ENCODE measurements around the gene ZNF668. TPM values are rescaled to one million over a fixed set of nuclear protein-coding genes. Genes with fewer than 3 reads are reported as not detected.

Gene ZNF668
- total and polyA plus RNA-seq, 2 donors (not counting 1 experiment from before 2014, with no cell fraction given): 5.8 to 12.0 TPM

GRCh38 chr16:31083081-31083480 is 9.0 kb upstream of the ZNF668 start:
- no peak for TF ChIP-seq CTCF (IDR thresholded peaks at IDR 0.05)
- no peak for TF ChIP-seq EZH2 (IDR thresholded peaks at IDR 0.05; ENCODE audit: borderline replicate concordance, insufficient read depth, low read depth, low read length, poor library complexity, severe bottlenecking)
- Histone ChIP-seq H3K4me2 (replicated peaks; ENCODE audit: low read depth, low read length, poor library complexity, severe bottlenecking) (no peak overlapping the region), H3K36me3 (replicated peaks in 1 of 2; ENCODE audit: control extremely low read depth in 1 of 2, control insufficient read depth in 1 of 2, extremely low read depth in 1 of 2, insufficient read depth in 2 of 2, low read length in 1 of 2) (peaks cover 0 to 51% of the 10 kb centered on the region in 2 experiments), H3K4me1 (ENCODE audit: control insufficient read depth in 2 of 2, insufficient read depth in 2 of 2, low read length in 2 of 2) (peaks cover 0 to 4% of the 10 kb centered on the region in 2 donors), H3K9me3 (ENCODE audit: control extremely low read depth in 1 of 3, control insufficient read depth in 2 of 3, insufficient read depth in 1 of 3, low read length in 2 of 3) (no peaks in the 10 kb centered on the region), H3K9ac (ENCODE audit: low read length) (no peak overlapping the region), H3K79me2 (ENCODE audit: control insufficient read depth, insufficient read depth, low read length) (peaks cover 55% of the 10 kb centered on the region), H3K27me3 (replicated peaks in 1 of 4; ENCODE audit: control extremely low read depth in 1 of 4, control insufficient read depth in 3 of 4, insufficient read depth in 4 of 4, low read length in 3 of 4) (no peaks in the 10 kb centered on the region), H3K4me3 (ENCODE audit: control extremely low read depth in 1 of 5, extremely low read depth in 1 of 5, insufficient read depth in 1 of 5, low read depth in 2 of 5, low read length in 4 of 5) (no peak overlapping the region), H4K20me1 (ENCODE audit: control insufficient read depth, insufficient read depth, low read length, poor library complexity, severe bottlenecking) (peaks cover 63% of the 10 kb centered on the region), H2AFZ (ENCODE audit: insufficient read depth, low read depth, low read length, poor library complexity, severe bottlenecking) (no peak overlapping the region), H3K27ac (ENCODE audit: low read length in 2 of 2) (no peak overlapping the region)
- POLR2A ChIA-PET: no interaction called here
- Mint-ChIP-seq H3K27me3 (no peaks in the 10 kb centered on the region), H3K4me3 (no peak overlapping the region), H3K4me1 (peaks cover 10% of the 10 kb centered on the region), H3K27ac (no peak overlapping the region), H3K9me3 (ENCODE audit: insufficient read depth) (no peaks in the 10 kb centered on the region)
- DNase-seq (no peak), ATAC-seq (ENCODE audit: low read depth) (no peak)
- WGBS (ENCODE audit: insufficient coverage): no CpG with 5 or more reads among the region's 9 CpGs
- CTCF ChIA-PET: no interaction called here
- intact Hi-C loops (cut with micrococcal nuclease): no loop called here

GRCh38 chr16:31082368-31083045 is 8.5 kb upstream of the ZNF668 start:
- Mint-ChIP-seq H3K27ac (no peak overlapping the region), H3K4me1 (peaks cover 14% of the 10 kb centered on the region), H3K27me3 (no peaks in the 10 kb centered on the region), H3K9me3 (ENCODE audit: insufficient read depth) (no peaks in the 10 kb centered on the region), H3K4me3 (no peak overlapping the region)
- Histone ChIP-seq H4K20me1 (ENCODE audit: control insufficient read depth, insufficient read depth, low read length, poor library complexity, severe bottlenecking) (peaks cover 69% of the 10 kb centered on the region), H3K79me2 (ENCODE audit: control insufficient read depth, insufficient read depth, low read length) (peaks cover 60% of the 10 kb centered on the region), H3K4me2 (replicated peaks; ENCODE audit: low read depth, low read length, poor library complexity, severe bottlenecking) (no peak overlapping the region), H2AFZ (ENCODE audit: insufficient read depth, low read depth, low read length, poor library complexity, severe bottlenecking) (no peak overlapping the region), H3K27ac (ENCODE audit: low read length in 2 of 2) (no peak overlapping the region), H3K4me1 (ENCODE audit: control insufficient read depth in 2 of 2, insufficient read depth in 2 of 2, low read length in 2 of 2) (peaks cover 0 to 4% of the 10 kb centered on the region in 2 donors), H3K9ac (ENCODE audit: low read length) (no peak overlapping the region), H3K9me3 (ENCODE audit: control extremely low read depth in 1 of 3, control insufficient read depth in 2 of 3, insufficient read depth in 1 of 3, low read length in 2 of 3) (no peaks in the 10 kb centered on the region), H3K4me3 (ENCODE audit: control extremely low read depth in 1 of 5, extremely low read depth in 1 of 5, insufficient read depth in 1 of 5, low read depth in 2 of 5, low read length in 4 of 5) (no peak overlapping the region), H3K36me3 (replicated peaks in 1 of 2; ENCODE audit: control extremely low read depth in 1 of 2, control insufficient read depth in 1 of 2, extremely low read depth in 1 of 2, insufficient read depth in 2 of 2, low read length in 1 of 2) (peaks cover 0 to 54% of the 10 kb centered on the region in 2 experiments), H3K27me3 (replicated peaks in 1 of 4; ENCODE audit: control extremely low read depth in 1 of 4, control insufficient read depth in 3 of 4, insufficient read depth in 4 of 4, low read length in 3 of 4) (no peaks in the 10 kb centered on the region)
- no peak for DNase-seq
- WGBS (ENCODE audit: insufficient coverage): 96% methylated on average over 11 of the region's 14 CpGs
- intact Hi-C loops (cut with micrococcal nuclease): no loop called here
- ChIA-PET CTCF (no interaction called here), POLR2A (no interaction called here)
- ATAC-seq (ENCODE audit: low read depth): no peak
- TF ChIP-seq CTCF (IDR thresholded peaks at IDR 0.05): no peak
- TF ChIP-seq EZH2 (IDR thresholded peaks at IDR 0.05; ENCODE audit: borderline replicate concordance, insufficient read depth, low read depth, low read length, poor library complexity, severe bottlenecking): no peak
